GM21360 (cell line): Measurements from ENCODE around the gene LDLRAD3.

Experiments used
- ATAC-seq: cut with Tn5 transposase; IDR thresholded peaks from one replicate; pipeline ENCODE4 v1.9.1; 2021; ENCODE audit warnings: mild to moderate bottlenecking, moderate library complexity; ENCODE audit not compliant: unreplicated experiment

LDLRAD3 gene

GRCh38 chr11:36121054-36121453, 177.2 kb downstream of the LDLRAD3 start:
- no peak for ATAC-seq

- ATAC-seq = no peak
Observed at GRCh38 chr11:36122671-36123070, 178.8 kb downstream of the LDLRAD3 start.

GRCh38 chr11:36123336-36124101, 179.7 kb downstream of the LDLRAD3 start:
- no peak for ATAC-seq

- ATAC-seq = no peak
Observed at GRCh38 chr11:36126678-36127077, 182.8 kb downstream of the LDLRAD3 start.

- no peak for ATAC-seq
Observed at GRCh38 chr11:36127550-36127949, 183.7 kb downstream of the LDLRAD3 start.

- no peak for ATAC-seq
Observed at GRCh38 chr11:36129955-36130354, 186.1 kb downstream of the LDLRAD3 start.

GRCh38 chr11:36130401-36130800, 186.5 kb downstream of the LDLRAD3 start:
- ATAC-seq = no peak

GRCh38 chr11:36131721-36132397, 188.0 kb downstream of the LDLRAD3 start:
- ATAC-seq = no peak

- no peak for ATAC-seq
Observed at GRCh38 chr11:36132940-36133339, 189.1 kb downstream of the LDLRAD3 start.

GRCh38 chr11:36135076-36135475, 191.2 kb downstream of the LDLRAD3 start:
- ATAC-seq = no peak

- ATAC-seq = no peak
Observed at GRCh38 chr11:36139767-36140166, 195.9 kb downstream of the LDLRAD3 start.

GRCh38 chr11:36141196-36141953, 197.5 kb downstream of the LDLRAD3 start:
- ATAC-seq = no peak

- no peak for ATAC-seq
Observed at GRCh38 chr11:36141956-36142355, 198.1 kb downstream of the LDLRAD3 start.

GRCh38 chr11:36142439-36142838, 198.6 kb downstream of the LDLRAD3 start:
- no peak for ATAC-seq

GRCh38 chr11:36142879-36143278, 199.0 kb downstream of the LDLRAD3 start:
- ATAC-seq = no peak

- no peak for ATAC-seq
Observed at GRCh38 chr11:36146437-36146836, 202.6 kb downstream of the LDLRAD3 start.

- no peak for ATAC-seq
Observed at GRCh38 chr11:36147491-36147890, 203.6 kb downstream of the LDLRAD3 start.

- no peak for ATAC-seq
Observed at GRCh38 chr11:36148701-36149100, 204.8 kb downstream of the LDLRAD3 start.

- peak; percentile 91 for ATAC-seq
Observed at GRCh38 chr11:36149538-36150242, 205.8 kb downstream of the LDLRAD3 start.

GRCh38 chr11:36150986-36151385, 207.1 kb downstream of the LDLRAD3 start:
- ATAC-seq = no peak

- ATAC-seq = no peak
Observed at GRCh38 chr11:36151933-36152580, 208.2 kb downstream of the LDLRAD3 start.
